ENCODE measurements around the gene BTLA. TPM values are rescaled to one million over a fixed set of nuclear protein-coding genes. Genes with fewer than 3 reads are reported as not detected.
"Not testable (repeated sequence)": the region's sequence is repeated elsewhere in the genome, so short reads cannot be mapped to it uniquely, and the experiment has no call there.

The BTLA gene
- total RNA-seq, 1 donor from 2014 or later = not detected

DNA sequence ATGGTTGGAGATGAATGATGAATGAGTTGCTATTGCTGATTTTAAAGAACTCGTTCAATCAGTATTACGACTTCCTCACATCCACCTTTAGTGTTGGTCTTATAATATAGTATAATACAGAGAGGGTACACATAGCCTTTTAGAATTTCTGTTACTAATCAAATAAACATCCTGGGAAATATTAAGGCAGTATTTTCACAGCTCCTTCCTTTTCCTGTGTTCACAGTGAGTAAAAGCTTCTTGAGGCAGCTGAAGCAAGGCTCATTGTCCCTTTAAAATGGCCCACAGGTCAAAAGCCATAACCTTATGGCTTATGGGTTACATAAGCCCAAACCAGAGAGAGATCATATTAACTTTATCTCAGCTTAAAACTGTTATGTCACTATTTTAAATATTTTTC lies 1.3 kb upstream of the BTLA start:
- TF ChIP-seq, protein P1, sequence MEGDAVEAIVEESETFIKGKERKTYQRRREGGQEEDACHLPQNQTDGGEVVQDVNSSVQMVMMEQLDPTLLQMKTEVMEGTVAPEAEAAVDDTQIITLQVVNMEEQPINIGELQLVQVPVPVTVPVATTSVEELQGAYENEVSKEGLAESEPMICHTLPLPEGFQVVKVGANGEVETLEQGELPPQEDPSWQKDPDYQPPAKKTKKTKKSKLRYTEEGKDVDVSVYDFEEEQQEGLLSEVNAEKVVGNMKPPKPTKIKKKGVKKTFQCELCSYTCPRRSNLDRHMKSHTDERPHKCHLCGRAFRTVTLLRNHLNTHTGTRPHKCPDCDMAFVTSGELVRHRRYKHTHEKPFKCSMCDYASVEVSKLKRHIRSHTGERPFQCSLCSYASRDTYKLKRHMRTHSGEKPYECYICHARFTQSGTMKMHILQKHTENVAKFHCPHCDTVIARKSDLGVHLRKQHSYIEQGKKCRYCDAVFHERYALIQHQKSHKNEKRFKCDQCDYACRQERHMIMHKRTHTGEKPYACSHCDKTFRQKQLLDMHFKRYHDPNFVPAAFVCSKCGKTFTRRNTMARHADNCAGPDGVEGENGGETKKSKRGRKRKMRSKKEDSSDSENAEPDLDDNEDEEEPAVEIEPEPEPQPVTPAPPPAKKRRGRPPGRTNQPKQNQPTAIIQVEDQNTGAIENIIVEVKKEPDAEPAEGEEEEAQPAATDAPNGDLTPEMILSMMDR (IDR thresholded peaks at IDR 0.05; ENCODE audit: partially characterized antibody, unreplicated experiment) = no peak
- H3K9me3 Mint-ChIP-seq (ENCODE audit: unreplicated experiment) = no peaks in the 10 kb centered on the region
- no peak for DNase-seq
- H3K27me3 Mint-ChIP-seq (ENCODE audit: unreplicated experiment) = peaks cover 2% of the 10 kb centered on the region
- H3K36me3 Mint-ChIP-seq (ENCODE audit: unreplicated experiment) = no peaks in the 10 kb centered on the region
- no peak overlapping the region for H3K27ac Mint-ChIP-seq (ENCODE audit: unreplicated experiment)
- H3K4me3 Mint-ChIP-seq (ENCODE audit: unreplicated experiment) = no peak overlapping the region
- no peaks in the 10 kb centered on the region for H3K4me1 Mint-ChIP-seq (ENCODE audit: low read depth, unreplicated experiment)

DNA sequence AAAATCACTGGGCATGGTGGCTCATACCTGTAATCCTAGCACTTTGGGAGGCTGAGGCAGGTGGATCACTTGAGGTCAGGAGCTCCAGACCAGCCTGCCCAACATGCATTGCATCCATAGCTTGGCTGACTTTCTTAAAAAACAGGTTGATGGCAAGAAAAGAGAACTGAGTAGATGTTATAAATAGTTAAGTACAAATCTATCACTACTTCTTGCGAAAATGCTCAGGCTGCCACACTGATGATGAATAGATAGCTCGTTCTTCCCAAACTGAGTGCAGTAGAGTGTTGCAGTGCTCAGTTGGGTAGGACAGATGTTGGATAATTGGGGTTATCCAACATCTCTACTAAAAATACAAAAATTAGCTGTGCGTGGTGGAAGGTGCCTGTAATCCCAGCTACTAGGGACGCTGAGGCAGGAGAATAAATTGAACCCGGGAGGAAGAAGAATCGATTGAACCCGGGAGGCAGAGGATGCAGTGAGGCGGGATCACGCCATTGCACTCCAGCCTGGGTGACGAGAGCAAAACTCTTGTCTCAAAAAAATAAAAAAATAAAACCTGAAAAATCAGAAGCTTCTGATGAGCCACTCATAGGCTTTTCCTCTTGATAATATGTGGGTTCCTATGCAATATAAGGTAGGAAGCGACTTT lies 1.2 kb downstream of the BTLA start:
- no peak overlapping the region for H3K4me3 Mint-ChIP-seq (ENCODE audit: unreplicated experiment)
- no peaks in the 10 kb centered on the region for H3K36me3 Mint-ChIP-seq (ENCODE audit: unreplicated experiment)
- DNase-seq = no peak
- H3K4me1 Mint-ChIP-seq (ENCODE audit: low read depth, unreplicated experiment) = no peaks in the 10 kb centered on the region
- H3K9me3 Mint-ChIP-seq (ENCODE audit: unreplicated experiment) = no peaks in the 10 kb centered on the region
- no peak overlapping the region for H3K27ac Mint-ChIP-seq (ENCODE audit: unreplicated experiment)
- TF ChIP-seq, protein P1 (IDR thresholded peaks at IDR 0.05; ENCODE audit: partially characterized antibody, unreplicated experiment) = no peak
- peaks cover 2% of the 10 kb centered on the region for H3K27me3 Mint-ChIP-seq (ENCODE audit: unreplicated experiment)

DNA sequence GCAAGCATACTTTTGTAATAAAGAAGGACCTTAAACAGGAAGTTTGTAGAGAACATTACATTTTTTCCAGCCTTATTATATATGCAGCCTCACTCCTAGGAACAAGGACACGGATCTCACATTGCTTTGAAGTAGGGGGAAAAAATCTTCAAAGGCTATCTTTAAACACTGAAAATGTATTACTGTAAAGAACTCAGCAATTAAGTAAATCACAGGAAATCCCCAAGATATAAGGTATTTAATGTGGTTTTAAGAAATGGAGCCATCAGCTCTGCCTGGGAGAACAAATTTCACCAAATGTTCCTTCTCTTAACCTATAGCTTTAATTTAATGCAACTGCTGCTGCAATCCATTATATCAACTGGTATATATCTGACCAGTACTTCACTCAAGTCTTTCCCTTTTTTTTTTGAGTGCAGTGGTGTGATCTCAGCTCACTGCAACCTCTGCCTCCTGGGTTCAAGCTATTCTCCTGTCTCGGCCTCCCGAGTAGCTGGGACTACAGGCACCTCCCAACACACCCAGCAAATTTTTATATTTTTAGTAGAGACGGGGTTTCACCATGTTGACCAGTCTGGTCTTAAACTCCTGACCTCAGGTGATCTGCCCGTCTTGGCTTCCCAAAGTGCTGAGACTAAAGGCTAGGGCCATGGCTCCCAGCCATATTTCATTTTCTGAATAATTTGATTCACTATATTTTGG lies 2.8 kb downstream of the BTLA start:
- H3K9me3 Mint-ChIP-seq (ENCODE audit: unreplicated experiment) = no peaks in the 10 kb centered on the region
- DNase-seq = no peak
- no peak overlapping the region for H3K4me3 Mint-ChIP-seq (ENCODE audit: unreplicated experiment)
- peaks cover 2% of the 10 kb centered on the region for H3K27me3 Mint-ChIP-seq (ENCODE audit: unreplicated experiment)
- H3K36me3 Mint-ChIP-seq (ENCODE audit: unreplicated experiment) = no peaks in the 10 kb centered on the region
- no peaks in the 10 kb centered on the region for H3K4me1 Mint-ChIP-seq (ENCODE audit: low read depth, unreplicated experiment)
- TF ChIP-seq, protein P1 (IDR thresholded peaks at IDR 0.05; ENCODE audit: partially characterized antibody, unreplicated experiment) = no peak
- no peak overlapping the region for H3K27ac Mint-ChIP-seq (ENCODE audit: unreplicated experiment)

DNA sequence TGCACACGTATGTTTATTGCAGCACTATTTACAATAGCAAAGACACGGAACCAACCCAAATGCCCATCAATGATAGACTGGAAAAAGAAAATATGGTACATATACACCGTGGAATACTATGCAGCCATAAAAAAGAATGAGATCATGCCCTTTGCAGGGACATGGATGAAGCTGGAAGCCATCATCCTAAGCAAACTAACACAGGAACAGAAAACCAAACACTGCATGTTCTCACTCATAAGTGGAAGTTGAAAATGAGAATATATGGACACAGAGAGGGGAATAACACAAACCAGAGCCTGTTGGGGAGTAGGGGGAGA lies 4.9 kb downstream of the BTLA start:
- not testable (repeated sequence) for H3K36me3 Mint-ChIP-seq (ENCODE audit: unreplicated experiment); H3K4me1 Mint-ChIP-seq (ENCODE audit: low read depth, unreplicated experiment); H3K27me3 Mint-ChIP-seq (ENCODE audit: unreplicated experiment); H3K9me3 Mint-ChIP-seq (ENCODE audit: unreplicated experiment); DNase-seq; H3K27ac Mint-ChIP-seq (ENCODE audit: unreplicated experiment); H3K4me3 Mint-ChIP-seq (ENCODE audit: unreplicated experiment)

DNA sequence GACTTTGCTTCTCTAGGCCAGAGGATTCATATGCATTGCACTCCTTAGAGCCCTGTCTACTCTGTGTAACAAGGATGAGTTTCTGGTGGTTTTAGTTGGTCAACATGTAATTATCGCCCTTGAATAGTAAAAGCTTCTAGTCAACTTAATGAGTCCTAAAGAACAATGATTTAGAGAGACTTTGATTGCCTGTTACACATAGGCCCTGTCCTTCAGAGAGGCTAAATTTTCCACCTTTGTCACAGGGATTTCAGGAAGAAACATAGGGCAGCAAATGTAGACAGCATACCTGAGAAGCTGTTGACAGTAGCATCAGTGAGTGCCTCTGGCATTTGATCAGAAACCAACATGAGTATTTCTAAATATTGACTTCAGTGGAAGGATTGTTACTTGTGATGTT lies 7.1 kb downstream of the BTLA start:
- TF ChIP-seq, protein P1 (IDR thresholded peaks at IDR 0.05; ENCODE audit: partially characterized antibody, unreplicated experiment) = no peak
- peaks cover 1% of the 10 kb centered on the region for H3K27me3 Mint-ChIP-seq (ENCODE audit: unreplicated experiment)
- H3K27ac Mint-ChIP-seq (ENCODE audit: unreplicated experiment) = no peak overlapping the region
- no peak for DNase-seq
- no peak overlapping the region for H3K4me3 Mint-ChIP-seq (ENCODE audit: unreplicated experiment)
- no peaks in the 10 kb centered on the region for H3K4me1 Mint-ChIP-seq (ENCODE audit: low read depth, unreplicated experiment)
- no peaks in the 10 kb centered on the region for H3K36me3 Mint-ChIP-seq (ENCODE audit: unreplicated experiment)
- H3K9me3 Mint-ChIP-seq (ENCODE audit: unreplicated experiment) = peaks cover 1% of the 10 kb centered on the region

Data from glutamatergic neuron (in vitro differentiated cells).